Small intestine (tissue), 7 donors: ENCODE measurements around the gene CAMTA1. TPM values are rescaled to one million over a fixed set of nuclear protein-coding genes. Genes with fewer than 3 reads are reported as not detected.

Experiments used
- DNase-seq, 2 donors: peaks; one replicate each; pipeline versions ENCODE4 v3.0.0 to v3.0.0-alpha.2; 2013
- FAIRE-seq: peaks from 2 replicates; lab custom pipeline; 2012; peaks lifted over from hg19 to GRCh38; lab: Jason Lieb, UNC
- H3K27ac ChIP-seq, 3 donors: one replicate each; pipeline ENCODE4 v1.5.1; 2013; ENCODE audit warnings: low read length in 2 of 3, mild to moderate bottlenecking in 2 of 3, control low read depth in 1 of 3, inconsistent platforms in 1 of 3, low read depth in 1 of 3, moderate library complexity in 1 of 3
- H3K27me3 ChIP-seq, 3 donors: one replicate each; pipeline ENCODE4 v1.6.1; 2013; ENCODE audit warnings: low read length in 3 of 3, inconsistent platforms in 1 of 3; ENCODE audit not compliant: control insufficient read depth in 3 of 3, insufficient read depth in 3 of 3
- H3K36me3 ChIP-seq, 3 donors: one replicate each; pipeline ENCODE4 v1.6.1; 2013; ENCODE audit warnings: low read length in 3 of 3, inconsistent platforms in 1 of 3, low read depth in 1 of 3, mild to moderate bottlenecking in 1 of 3, moderate library complexity in 1 of 3; ENCODE audit not compliant: control insufficient read depth in 3 of 3, insufficient read depth in 2 of 3
- H3K4me1 ChIP-seq, 3 donors: one replicate each; pipeline ENCODE4 v1.6.1; 2013; ENCODE audit warnings: low read length in 2 of 3, inconsistent platforms in 1 of 3, low read depth in 1 of 3, mild to moderate bottlenecking in 1 of 3, moderate library complexity in 1 of 3; ENCODE audit not compliant: control insufficient read depth in 3 of 3, insufficient read depth in 2 of 3
- H3K4me3 ChIP-seq, 3 donors: one replicate each; pipeline ENCODE4 v1.5.1; 2013; ENCODE audit warnings: low read length in 3 of 3, control low read depth in 1 of 3, inconsistent platforms in 1 of 3, low read depth in 1 of 3, mild to moderate bottlenecking in 1 of 3, moderate library complexity in 1 of 3
- H3K9me3 ChIP-seq, 2 donors: one replicate each; pipeline ENCODE4 v1.6.1; 2013; ENCODE audit warnings: low read depth in 1 of 2, low read length in 1 of 2; ENCODE audit not compliant: control insufficient read depth in 2 of 2, insufficient read depth in 1 of 2
- WGBS, 3 donors: extraction: QIAGEN DNeasy Blood & Tissue Kit; methylation state at CpG; one replicate each; pipeline ENCODE4 v1.1.7; 2013; 5-methylcytosine and 5-hydroxymethylcytosine counted together
- polyA plus RNA-seq, 4 donors: library from polyadenylated mRNA; stranded (reverse) in 3 of 4; unstranded in 1 of 4; fragments of 200-250 nt in 3 of 4; fragments of 120-200 nt in 1 of 4; gene quantifications; one replicate each; pipeline versions ENCODE4 v1.2.1 to v1.2.3, GENCODE V29; 2013
- donor health status: healthy with polysubstance abuse.
- donor health status: control.
- donor health status: control.
- donor health status: Bipolar disorder and iron deficiency.
- donor health status: healthy.

Gene CAMTA1
- polyA plus RNA-seq, 4 donors: 57.6 to 177 (median 147) TPM

DNA sequence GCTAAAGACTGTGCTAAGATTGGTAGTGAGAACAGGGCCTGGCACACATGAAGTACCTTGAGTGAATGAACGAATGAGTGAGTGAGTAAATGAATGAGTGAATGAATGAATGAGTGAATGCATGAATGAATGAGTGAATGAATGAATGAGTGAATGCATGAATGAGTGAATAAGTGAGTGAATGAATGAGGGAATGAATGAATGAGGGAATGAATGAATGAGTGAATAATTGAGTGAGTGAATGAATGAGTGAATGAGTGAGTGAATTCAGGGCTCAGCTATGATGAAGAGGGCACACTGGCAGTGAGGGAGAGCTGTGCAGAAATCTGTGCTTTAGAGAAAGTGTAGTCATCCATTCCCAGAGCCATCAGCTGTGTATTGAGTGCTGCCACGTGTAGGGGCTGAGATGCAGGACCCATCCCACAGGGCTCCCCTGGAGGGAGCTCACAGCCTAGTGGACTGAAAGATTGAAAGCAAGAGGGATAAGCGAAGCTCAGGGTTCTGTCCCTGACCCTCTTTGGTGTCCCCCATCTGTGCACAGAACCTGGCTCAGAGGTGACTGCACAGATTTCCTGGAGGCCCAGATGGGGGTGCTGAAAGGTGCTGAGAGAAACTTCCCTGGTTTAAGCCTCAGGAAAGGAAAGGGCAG is 767.9 kb downstream of the CAMTA1 start:
- H3K4me3 ChIP-seq: no peak overlapping the region
- FAIRE-seq (no peak), DNase-seq (no peak)
- H3K36me3 ChIP-seq: no peaks in the 10 kb centered on the region
- WGBS, 3 donors: 60 to 73% (median 65%) methylated on average over 3 of the region's 3 CpGs
- no peaks in the 10 kb centered on the region for H3K27me3 ChIP-seq
- peaks cover 0 to 13% (median 5%) of the 10 kb centered on the region in 3 donors for H3K4me1 ChIP-seq
- H3K27ac ChIP-seq: no peak overlapping the region
- H3K9me3 ChIP-seq: peaks cover 0 to 5% of the 10 kb centered on the region in 2 donors

DNA sequence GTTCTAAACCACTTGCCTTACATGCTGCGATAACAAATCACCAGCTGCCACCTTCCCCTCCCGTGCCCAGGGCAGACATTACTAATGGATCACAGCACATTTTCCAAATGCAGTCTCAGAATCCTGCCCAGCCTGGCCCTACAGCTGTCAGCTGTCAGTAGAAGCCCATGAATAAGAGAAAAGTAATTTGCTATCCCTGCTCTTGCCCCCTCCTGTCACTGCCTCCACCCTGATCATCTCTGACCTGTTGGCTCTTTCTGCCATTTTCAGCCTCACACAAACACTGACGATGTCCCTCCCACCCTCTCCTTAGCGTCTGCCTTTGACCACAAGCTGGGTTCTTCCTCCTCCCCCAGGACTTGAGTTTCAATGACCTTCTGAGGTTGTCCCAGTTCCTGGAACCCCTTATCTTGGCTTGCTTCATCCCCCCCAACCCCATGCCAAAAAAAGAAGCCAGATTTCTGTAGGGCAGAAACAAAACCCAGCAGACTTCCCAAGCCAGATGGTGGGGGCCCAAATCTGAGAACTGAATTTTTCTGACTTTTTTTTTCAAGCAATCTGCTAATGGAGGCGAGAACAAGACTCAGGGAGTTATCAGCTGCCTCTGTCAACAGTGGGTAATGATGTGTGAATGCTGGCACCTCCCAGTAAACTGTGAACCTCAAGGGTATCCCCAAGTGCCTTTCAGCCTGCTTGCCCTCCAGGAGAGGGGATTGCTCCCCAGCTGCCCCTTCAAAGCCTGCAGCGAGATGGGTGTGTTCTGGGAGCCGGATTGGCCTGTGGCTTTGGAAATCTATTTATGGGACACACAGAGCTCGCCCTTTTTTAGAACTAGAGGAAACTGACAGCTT is 769.4 kb downstream of the CAMTA1 start:
- peaks cover 0 to 9% (median 5%) of the 10 kb centered on the region in 3 donors for H3K4me1 ChIP-seq
- FAIRE-seq (no peak), DNase-seq (no peak)
- H3K36me3 ChIP-seq: no peaks in the 10 kb centered on the region
- WGBS, 3 donors: 47 to 61% (median 51%) methylated on average over 8 of the region's 8 CpGs
- H3K9me3 ChIP-seq: peaks cover 0 to 5% of the 10 kb centered on the region in 2 donors
- no peak overlapping the region for H3K4me3 ChIP-seq
- H3K27ac ChIP-seq: no peak overlapping the region
- no peaks in the 10 kb centered on the region for H3K27me3 ChIP-seq

DNA sequence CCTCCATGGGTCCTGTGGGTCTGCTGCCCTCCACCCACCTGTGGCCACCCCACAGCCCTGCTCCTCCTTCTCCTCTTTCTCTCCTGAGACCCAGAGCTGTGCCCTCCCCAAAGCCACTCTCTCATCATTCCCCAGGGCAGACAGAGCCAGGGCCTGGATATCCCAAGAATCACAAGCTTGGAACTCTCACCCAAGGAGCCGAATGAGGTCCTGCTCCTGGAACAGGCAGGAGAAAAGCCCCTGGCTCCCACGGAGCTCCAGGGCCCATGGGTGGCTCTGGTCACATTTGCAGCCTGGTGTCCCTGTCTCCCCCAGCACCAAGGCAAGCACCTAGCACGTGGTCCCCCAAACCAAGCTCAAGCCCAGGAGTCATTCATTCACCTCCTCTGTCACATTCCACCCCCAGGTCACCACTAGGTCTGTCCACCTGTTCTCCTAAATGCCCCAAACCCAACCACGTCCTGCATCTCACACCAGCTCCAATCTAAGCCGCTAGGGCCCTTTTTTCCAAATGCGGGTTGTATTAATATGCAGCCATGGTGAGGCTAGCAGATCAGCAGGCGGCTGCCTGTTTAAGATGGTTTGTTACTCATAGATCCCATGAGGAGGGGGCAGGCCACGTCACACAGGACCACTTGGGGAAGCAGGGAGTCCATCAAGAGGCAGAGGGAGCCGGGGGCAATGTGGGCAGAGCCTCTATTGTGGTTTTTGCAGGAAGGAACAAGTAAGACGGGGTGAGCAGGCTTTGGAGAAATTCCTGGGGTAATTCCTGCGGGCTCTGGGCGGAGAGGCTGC is 770.3 kb downstream of the CAMTA1 start:
- DNase-seq (no peak), FAIRE-seq (no peak)
- WGBS, 3 donors: 64 to 75% (median 73%) methylated on average over 12 of the region's 12 CpGs
- Histone ChIP-seq H3K27me3 (no peaks in the 10 kb centered on the region), H3K36me3 (no peaks in the 10 kb centered on the region), H3K9me3 (peaks cover 0 to 5% of the 10 kb centered on the region in 2 donors), H3K4me1 (peaks cover 0 to 5% (median 0%) of the 10 kb centered on the region in 3 donors), H3K4me3 (no peak overlapping the region), H3K27ac (no peak overlapping the region)

- WGBS, 3 donors: 64 to 79% (median 69%) methylated on average over 10 of the region's 10 CpGs
- Histone ChIP-seq H3K4me1 (no peaks in the 10 kb centered on the region), H3K27ac (no peak overlapping the region)
Measured at GRCh38 chr1:7557301-7557891, 772.1 kb downstream of the CAMTA1 start.

GRCh38 chr1:7558041-7558461 is 772.8 kb downstream of the CAMTA1 start:
- Histone ChIP-seq H3K9me3 (peaks cover 0 to 5% of the 10 kb centered on the region in 2 donors), H3K4me3 (no peak overlapping the region), H3K27me3 (no peaks in the 10 kb centered on the region), H3K36me3 (no peaks in the 10 kb centered on the region), H3K27ac (no peak overlapping the region), H3K4me1 (no peaks in the 10 kb centered on the region)
- no peak for FAIRE-seq
- DNase-seq: no peak
- WGBS, 3 donors: 66 to 73% (median 71%) methylated on average over 15 to 16 of the region's 16 CpGs

More at GRCh38 chr1:7557301-7557891, 772.1 kb downstream of the CAMTA1 start:
- no peaks in the 10 kb centered on the region for H3K36me3 ChIP-seq
- peaks cover 0 to 5% of the 10 kb centered on the region in 2 donors for H3K9me3 ChIP-seq
- DNase-seq (no peak), FAIRE-seq (no peak)
- no peaks in the 10 kb centered on the region for H3K27me3 ChIP-seq
- no peak overlapping the region for H3K4me3 ChIP-seq

- Histone ChIP-seq H3K27ac (no peak overlapping the region), H3K27me3 (no peaks in the 10 kb centered on the region), H3K4me3 (no peak overlapping the region), H3K4me1 (no peaks in the 10 kb centered on the region), H3K36me3 (no peaks in the 10 kb centered on the region), H3K9me3 (peaks cover 0 to 5% of the 10 kb centered on the region in 2 donors)
- WGBS, 3 donors: 82 to 86% (median 82%) methylated on average over 10 of the region's 10 CpGs
- no peak for DNase-seq
- no peak for FAIRE-seq
Measured at GRCh38 chr1:7558481-7558880, 773.2 kb downstream of the CAMTA1 start.

DNA sequence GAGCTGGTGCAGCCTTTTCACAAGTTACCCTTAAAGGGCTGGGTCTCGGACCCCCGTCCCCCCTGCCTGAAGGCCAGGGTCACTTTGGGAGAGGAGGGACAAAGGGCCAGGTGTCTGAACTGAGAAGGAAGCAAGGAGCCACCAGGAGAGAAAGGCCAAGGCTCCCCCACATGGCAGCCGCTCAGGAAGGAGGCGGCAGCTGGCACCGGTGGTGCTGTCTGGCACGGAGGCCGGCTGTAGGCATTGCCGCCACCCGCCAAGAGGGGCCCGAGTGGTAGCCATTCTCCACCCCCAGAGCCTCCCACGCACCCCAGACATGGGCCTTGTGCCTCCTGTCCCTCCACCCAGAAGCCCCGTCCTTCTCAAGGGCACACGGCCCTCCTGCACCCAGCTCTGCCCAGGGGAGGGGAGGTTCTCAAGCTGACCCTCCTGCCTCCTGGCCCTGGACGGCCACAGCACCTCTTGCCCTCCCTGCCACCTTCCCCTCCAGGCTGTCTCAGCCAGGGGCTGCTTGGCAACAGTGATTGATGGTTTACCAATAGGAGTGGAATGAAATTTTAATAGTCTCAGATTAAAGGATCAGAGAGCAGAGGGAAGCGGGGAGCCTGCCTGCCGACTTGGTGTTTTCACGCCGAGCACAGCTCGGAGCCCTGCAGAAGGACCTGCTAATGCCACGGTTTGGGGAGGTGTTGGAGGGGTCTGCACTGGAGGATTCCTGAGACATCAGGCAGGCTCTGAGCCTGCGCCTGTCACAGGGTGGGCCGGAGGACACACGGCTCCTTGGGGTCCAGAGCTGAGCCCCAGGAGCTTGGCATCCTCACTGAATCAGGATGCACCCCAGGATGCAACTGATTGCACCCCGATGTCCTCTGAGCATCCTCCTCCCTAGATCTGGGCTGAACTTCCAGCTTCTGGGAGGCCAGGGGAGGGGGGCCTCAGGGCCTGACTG is 773.9 kb downstream of the CAMTA1 start:
- H3K4me1 ChIP-seq: no peaks in the 10 kb centered on the region
- DNase-seq (no peak), FAIRE-seq (no peak)
- H3K4me3 ChIP-seq: no peak overlapping the region
- no peaks in the 10 kb centered on the region for H3K27me3 ChIP-seq
- H3K27ac ChIP-seq: no peak overlapping the region
- H3K9me3 ChIP-seq: peaks cover 0 to 1% of the 10 kb centered on the region in 2 donors
- no peaks in the 10 kb centered on the region for H3K36me3 ChIP-seq
- 64 to 87% (median 74%) methylated on average over 24 of the region's 24 CpGs for WGBS, 3 donors
